Thyroid gland (tissue), 4 donors: ENCODE results near the gene HPN.

Experiments used
- POLR2A ChIP-seq, 2 donors: fragments of 450-650 bp; IDR thresholded peaks; one replicate each; pipeline ENCODE4 v1.6.1; 2017; ENCODE audit warnings: antibody characterized with exemption in 2 of 2, mild to moderate bottlenecking in 2 of 2, moderate library complexity in 1 of 2
- TF ChIP-seq, protein P1 (sequence below), 6 experiments: fragments of 200-600 bp in 3 of 6; fragments of 450-650 bp in 3 of 6; sonication (generic) in 3 of 6; IDR thresholded peaks; one replicate each; pipeline ENCODE4 v1.5.1; 2016 to 2019; ENCODE audit warnings: antibody characterized with exemption in 6 of 6, mild to moderate bottlenecking in 2 of 6, inconsistent platforms in 1 of 6, moderate library complexity in 1 of 6

DNA sequence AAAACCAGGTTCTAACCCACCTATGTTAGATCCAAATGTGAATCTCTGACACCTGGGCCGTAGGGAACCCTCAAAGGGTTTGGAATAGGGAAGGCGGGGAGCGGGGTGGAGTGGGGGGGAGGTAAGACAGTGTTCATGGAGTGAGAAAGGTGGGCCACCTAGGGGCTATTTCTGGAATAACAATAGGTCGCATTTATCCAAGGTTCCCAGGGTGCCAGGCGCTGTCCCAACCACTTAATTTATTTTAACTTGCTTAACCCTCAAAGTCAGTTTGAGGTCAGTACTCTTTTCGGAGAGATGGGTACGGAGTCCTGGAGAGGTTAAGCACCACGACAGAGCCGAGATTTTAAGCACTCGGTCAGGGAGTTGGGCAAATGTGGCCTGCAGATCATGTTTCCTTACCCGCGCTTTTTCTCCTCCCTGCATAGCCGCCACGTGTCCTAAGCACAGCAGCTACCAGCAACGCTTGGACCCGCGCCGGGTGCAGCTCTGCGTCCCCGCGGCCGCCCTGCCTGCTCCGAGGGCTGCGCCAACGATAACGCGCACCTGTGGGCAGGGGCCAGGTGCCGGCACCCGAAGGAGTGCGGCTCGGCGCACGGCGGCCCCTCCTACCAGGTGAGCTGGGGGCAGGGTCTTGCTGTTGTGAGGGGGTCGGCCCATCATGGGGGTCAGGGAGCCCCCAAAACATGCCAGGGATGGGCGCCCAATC lies 49.1 kb downstream of the HPN start:
- TF ChIP-seq, protein P1, sequence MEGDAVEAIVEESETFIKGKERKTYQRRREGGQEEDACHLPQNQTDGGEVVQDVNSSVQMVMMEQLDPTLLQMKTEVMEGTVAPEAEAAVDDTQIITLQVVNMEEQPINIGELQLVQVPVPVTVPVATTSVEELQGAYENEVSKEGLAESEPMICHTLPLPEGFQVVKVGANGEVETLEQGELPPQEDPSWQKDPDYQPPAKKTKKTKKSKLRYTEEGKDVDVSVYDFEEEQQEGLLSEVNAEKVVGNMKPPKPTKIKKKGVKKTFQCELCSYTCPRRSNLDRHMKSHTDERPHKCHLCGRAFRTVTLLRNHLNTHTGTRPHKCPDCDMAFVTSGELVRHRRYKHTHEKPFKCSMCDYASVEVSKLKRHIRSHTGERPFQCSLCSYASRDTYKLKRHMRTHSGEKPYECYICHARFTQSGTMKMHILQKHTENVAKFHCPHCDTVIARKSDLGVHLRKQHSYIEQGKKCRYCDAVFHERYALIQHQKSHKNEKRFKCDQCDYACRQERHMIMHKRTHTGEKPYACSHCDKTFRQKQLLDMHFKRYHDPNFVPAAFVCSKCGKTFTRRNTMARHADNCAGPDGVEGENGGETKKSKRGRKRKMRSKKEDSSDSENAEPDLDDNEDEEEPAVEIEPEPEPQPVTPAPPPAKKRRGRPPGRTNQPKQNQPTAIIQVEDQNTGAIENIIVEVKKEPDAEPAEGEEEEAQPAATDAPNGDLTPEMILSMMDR (IDR thresholded peaks at IDR 0.05): peak in 5 of 6 experiments; percentile 15 to 69 (median 53)
- no peak for TF ChIP-seq POLR2A (IDR thresholded peaks at IDR 0.05)
